ENCODE data around the gene BRINP2. TPM values are rescaled to one million over a fixed set of nuclear protein-coding genes. Genes with fewer than 3 reads are reported as not detected.

BRINP2 gene
- total and polyA plus RNA-seq, 4 donors: not detected

GRCh38 chr1:177306019-177306415 lies 135.3 kb downstream of the BRINP2 start:
- no peak overlapping the region for H3K4me3 ChIP-seq (ENCODE audit: low read length in 2 of 2)
- no peak overlapping the region for H3K27ac ChIP-seq (ENCODE audit: low read depth in 1 of 2, low read length in 2 of 2)
- H3K27me3 ChIP-seq (ENCODE audit: control insufficient read depth in 1 of 2, insufficient read depth in 2 of 2, low read length in 1 of 2): no peaks in the 10 kb centered on the region
- ATAC-seq (ENCODE audit: low FRiP score): no peak
- intact Hi-C loops (cut with DNase I): no loop called here
- H3K36me3 ChIP-seq (ENCODE audit: control insufficient read depth in 1 of 2, insufficient read depth in 2 of 2, low read length in 1 of 2): no peaks in the 10 kb centered on the region
- no peaks in the 10 kb centered on the region for H3K9me3 ChIP-seq (ENCODE audit: control insufficient read depth, low read length)
- H3K4me1 ChIP-seq (ENCODE audit: control insufficient read depth in 1 of 2, insufficient read depth in 2 of 2, low read length in 2 of 2): no peaks in the 10 kb centered on the region
- no peak for DNase-seq
- WGBS, 2 donors: 64 to 74% methylated on average over 3 of the region's 3 CpGs

GRCh38 chr1:177306981-177307380 lies 136.2 kb downstream of the BRINP2 start:
- Histone ChIP-seq H3K4me3 (ENCODE audit: low read length in 2 of 2) (no peak overlapping the region), H3K27ac (ENCODE audit: low read depth in 1 of 2, low read length in 2 of 2) (no peak overlapping the region), H3K9me3 (ENCODE audit: control insufficient read depth, low read length) (no peaks in the 10 kb centered on the region), H3K36me3 (ENCODE audit: control insufficient read depth in 1 of 2, insufficient read depth in 2 of 2, low read length in 1 of 2) (no peaks in the 10 kb centered on the region), H3K4me1 (ENCODE audit: control insufficient read depth in 1 of 2, insufficient read depth in 2 of 2, low read length in 2 of 2) (no peaks in the 10 kb centered on the region), H3K27me3 (ENCODE audit: control insufficient read depth in 1 of 2, insufficient read depth in 2 of 2, low read length in 1 of 2) (no peaks in the 10 kb centered on the region)
- WGBS, 2 donors: 95 to 100% methylated on average over 1 of the region's 1 CpG
- ATAC-seq (ENCODE audit: low FRiP score): no peak
- intact Hi-C loops (cut with DNase I): no loop called here
- no peak for DNase-seq

GRCh38 chr1:177307771-177308170 lies 137.0 kb downstream of the BRINP2 start:
- no peak for DNase-seq
- H3K4me3 ChIP-seq (ENCODE audit: low read length in 2 of 2): no peak overlapping the region
- no peak for ATAC-seq (ENCODE audit: low FRiP score)
- intact Hi-C loops (cut with DNase I): loop anchor here in 1 of 2 donors (2.0 kb wide), 1 partner anchor 53 kb away; no protein-coding TSS in a partner anchor
- H3K27me3 ChIP-seq (ENCODE audit: control insufficient read depth in 1 of 2, insufficient read depth in 2 of 2, low read length in 1 of 2): no peaks in the 10 kb centered on the region
- no peaks in the 10 kb centered on the region for H3K36me3 ChIP-seq (ENCODE audit: control insufficient read depth in 1 of 2, insufficient read depth in 2 of 2, low read length in 1 of 2)
- H3K27ac ChIP-seq (ENCODE audit: low read depth in 1 of 2, low read length in 2 of 2): no peak overlapping the region
- no peaks in the 10 kb centered on the region for H3K9me3 ChIP-seq (ENCODE audit: control insufficient read depth, low read length)
- H3K4me1 ChIP-seq (ENCODE audit: control insufficient read depth in 1 of 2, insufficient read depth in 2 of 2, low read length in 2 of 2): no peaks in the 10 kb centered on the region

- Histone ChIP-seq H3K27ac (ENCODE audit: low read depth in 1 of 2, low read length in 2 of 2) (no peak overlapping the region), H3K4me1 (ENCODE audit: control insufficient read depth in 1 of 2, insufficient read depth in 2 of 2, low read length in 2 of 2) (no peaks in the 10 kb centered on the region), H3K27me3 (ENCODE audit: control insufficient read depth in 1 of 2, insufficient read depth in 2 of 2, low read length in 1 of 2) (no peaks in the 10 kb centered on the region), H3K9me3 (ENCODE audit: control insufficient read depth, low read length) (no peaks in the 10 kb centered on the region), H3K4me3 (ENCODE audit: low read length in 2 of 2) (no peak overlapping the region), H3K36me3 (ENCODE audit: control insufficient read depth in 1 of 2, insufficient read depth in 2 of 2, low read length in 1 of 2) (no peaks in the 10 kb centered on the region)
- DNase-seq (no peak), ATAC-seq (ENCODE audit: low FRiP score) (no peak)
- WGBS, 2 donors: 62 to 71% methylated on average over 2 of the region's 2 CpGs
- intact Hi-C loops (cut with DNase I): loop anchor here in 1 of 2 donors (2.0 kb wide), 1 partner anchor 55 kb away; no protein-coding TSS in a partner anchor
Measured at GRCh38 chr1:177309880-177310279, 139.1 kb downstream of the BRINP2 start.

GRCh38 chr1:177310326-177310725 lies 139.6 kb downstream of the BRINP2 start:
- no peak overlapping the region for H3K27ac ChIP-seq (ENCODE audit: low read depth in 1 of 2, low read length in 2 of 2)
- H3K36me3 ChIP-seq (ENCODE audit: control insufficient read depth in 1 of 2, insufficient read depth in 2 of 2, low read length in 1 of 2): no peaks in the 10 kb centered on the region
- H3K4me1 ChIP-seq (ENCODE audit: control insufficient read depth in 1 of 2, insufficient read depth in 2 of 2, low read length in 2 of 2): no peaks in the 10 kb centered on the region
- ATAC-seq (ENCODE audit: low FRiP score) (no peak), DNase-seq (no peak)
- H3K4me3 ChIP-seq (ENCODE audit: low read length in 2 of 2): no peak overlapping the region
- intact Hi-C loops (cut with DNase I): no loop called here
- no peaks in the 10 kb centered on the region for H3K27me3 ChIP-seq (ENCODE audit: control insufficient read depth in 1 of 2, insufficient read depth in 2 of 2, low read length in 1 of 2)
- 90 to 91% methylated on average over 1 of the region's 1 CpG for WGBS, 2 donors
- no peaks in the 10 kb centered on the region for H3K9me3 ChIP-seq (ENCODE audit: control insufficient read depth, low read length)

DNA sequence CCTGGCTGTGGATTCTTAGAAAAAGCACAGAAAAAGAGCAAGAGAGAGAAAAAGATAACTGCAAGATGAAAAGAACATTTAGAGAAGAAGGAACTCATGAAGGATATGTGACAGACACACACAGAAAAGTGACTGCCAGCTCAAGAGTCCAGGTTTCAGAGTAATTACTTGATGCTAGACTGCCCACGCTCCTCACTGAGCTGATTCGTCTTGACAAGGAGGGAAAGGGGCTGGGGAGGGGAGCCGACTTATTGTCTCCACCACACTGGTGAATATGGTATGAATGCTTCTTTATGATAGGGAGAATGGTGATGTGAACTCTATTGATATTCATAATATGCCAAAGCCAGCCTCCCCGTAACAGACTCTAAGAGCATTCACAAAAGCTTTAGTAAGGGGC lies 140.4 kb downstream of the BRINP2 start:
- Histone ChIP-seq H3K9me3 (ENCODE audit: control insufficient read depth, low read length) (no peaks in the 10 kb centered on the region), H3K4me3 (ENCODE audit: low read length in 2 of 2) (no peak overlapping the region), H3K27ac (ENCODE audit: low read depth in 1 of 2, low read length in 2 of 2) (no peak overlapping the region), H3K27me3 (ENCODE audit: control insufficient read depth in 1 of 2, insufficient read depth in 2 of 2, low read length in 1 of 2) (no peaks in the 10 kb centered on the region), H3K4me1 (ENCODE audit: control insufficient read depth in 1 of 2, insufficient read depth in 2 of 2, low read length in 2 of 2) (no peaks in the 10 kb centered on the region), H3K36me3 (ENCODE audit: control insufficient read depth in 1 of 2, insufficient read depth in 2 of 2, low read length in 1 of 2) (no peaks in the 10 kb centered on the region)
- intact Hi-C loops (cut with DNase I): no loop called here
- DNase-seq (no peak), ATAC-seq (ENCODE audit: low FRiP score) (no peak)
- 77 to 82% methylated on average over 4 of the region's 4 CpGs for WGBS, 2 donors

- ATAC-seq (ENCODE audit: low FRiP score): no peak
- H3K27ac ChIP-seq (ENCODE audit: low read depth in 1 of 2, low read length in 2 of 2): no peak overlapping the region
- no peaks in the 10 kb centered on the region for H3K4me1 ChIP-seq (ENCODE audit: control insufficient read depth in 1 of 2, insufficient read depth in 2 of 2, low read length in 2 of 2)
- intact Hi-C loops (cut with DNase I): no loop called here
- WGBS, 2 donors: 94% methylated on average over 2 of the region's 2 CpGs
- no peaks in the 10 kb centered on the region for H3K36me3 ChIP-seq (ENCODE audit: control insufficient read depth in 1 of 2, insufficient read depth in 2 of 2, low read length in 1 of 2)
- no peak overlapping the region for H3K4me3 ChIP-seq (ENCODE audit: low read length in 2 of 2)
- H3K27me3 ChIP-seq (ENCODE audit: control insufficient read depth in 1 of 2, insufficient read depth in 2 of 2, low read length in 1 of 2): no peaks in the 10 kb centered on the region
- no peaks in the 10 kb centered on the region for H3K9me3 ChIP-seq (ENCODE audit: control insufficient read depth, low read length)
- no peak for DNase-seq
Measured at GRCh38 chr1:177311586-177311985, 140.8 kb downstream of the BRINP2 start.

DNA sequence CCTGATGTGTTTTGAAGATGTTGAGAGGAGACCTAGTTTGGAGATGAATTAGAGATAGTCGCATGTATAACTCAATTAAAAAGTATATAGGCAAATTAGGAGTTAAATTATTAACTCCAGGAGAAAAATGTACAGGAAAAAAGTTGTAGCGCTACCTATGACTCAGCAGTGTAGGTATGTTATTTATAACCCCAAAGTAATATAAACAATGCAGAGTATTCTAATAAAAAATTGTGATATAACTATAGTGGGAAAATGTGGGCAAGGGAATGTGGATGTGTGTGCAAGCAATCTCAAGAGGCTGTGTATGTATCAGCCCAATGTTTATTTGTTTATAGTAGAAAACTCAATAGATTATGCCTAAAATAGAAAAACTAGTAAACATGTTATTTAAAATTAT lies 144.5 kb downstream of the BRINP2 start:
- no peak for DNase-seq
- WGBS, 2 donors: 38 to 48% methylated on average over 2 of the region's 2 CpGs
- no peak overlapping the region for H3K4me3 ChIP-seq (ENCODE audit: low read length in 2 of 2)
- ATAC-seq (ENCODE audit: low FRiP score): no peak
- H3K9me3 ChIP-seq (ENCODE audit: control insufficient read depth, low read length): no peaks in the 10 kb centered on the region
- intact Hi-C loops (cut with DNase I): no loop called here
- H3K36me3 ChIP-seq (ENCODE audit: control insufficient read depth in 1 of 2, insufficient read depth in 2 of 2, low read length in 1 of 2): no peaks in the 10 kb centered on the region
- H3K27me3 ChIP-seq (ENCODE audit: control insufficient read depth in 1 of 2, insufficient read depth in 2 of 2, low read length in 1 of 2): no peaks in the 10 kb centered on the region
- no peak overlapping the region for H3K27ac ChIP-seq (ENCODE audit: low read depth in 1 of 2, low read length in 2 of 2)
- no peaks in the 10 kb centered on the region for H3K4me1 ChIP-seq (ENCODE audit: control insufficient read depth in 1 of 2, insufficient read depth in 2 of 2, low read length in 2 of 2)

GRCh38 chr1:177315761-177316160 lies 145.0 kb downstream of the BRINP2 start:
- DNase-seq (no peak), ATAC-seq (ENCODE audit: low FRiP score) (no peak)
- H3K4me1 ChIP-seq (ENCODE audit: control insufficient read depth in 1 of 2, insufficient read depth in 2 of 2, low read length in 2 of 2): no peaks in the 10 kb centered on the region
- H3K9me3 ChIP-seq (ENCODE audit: control insufficient read depth, low read length): peaks cover under 1% of the 10 kb centered on the region
- H3K27ac ChIP-seq (ENCODE audit: low read depth in 1 of 2, low read length in 2 of 2): no peak overlapping the region
- no peaks in the 10 kb centered on the region for H3K36me3 ChIP-seq (ENCODE audit: control insufficient read depth in 1 of 2, insufficient read depth in 2 of 2, low read length in 1 of 2)
- intact Hi-C loops (cut with DNase I): no loop called here
- no peaks in the 10 kb centered on the region for H3K27me3 ChIP-seq (ENCODE audit: control insufficient read depth in 1 of 2, insufficient read depth in 2 of 2, low read length in 1 of 2)
- 87 to 90% methylated on average over 4 of the region's 4 CpGs for WGBS, 2 donors
- no peak overlapping the region for H3K4me3 ChIP-seq (ENCODE audit: low read length in 2 of 2)

Data from aorta (tissue), 5 donors.